HEK293 (cell line): ENCODE data around the gene CDKAL1.
A peak's percentile ranks its signal among the peaks of the same experiment; 100 is the strongest.

Experiments used
- CTCF ChIA-PET: fragments of 350-600 bp; formaldehyde crosslinking; extraction: SDS; loops from one replicate; lab custom pipeline; 2021; ENCODE audit warnings: antibody characterized with exemption; lab: Yijun Ruan, JAX
- POLR2A ChIA-PET: fragments of 300-600 bp; formaldehyde crosslinking; extraction: SDS; loops from one replicate; lab custom pipeline; 2020; ENCODE audit warnings: antibody characterized with exemption, inconsistent platforms; lab: Yijun Ruan, JAX
- H3K27ac ChIP-seq: fragments of 200-500 bp; sonication (Bioruptor generic); 2 replicates; pipeline ENCODE4 v1.5.1; 2014; ENCODE audit warnings: low read depth, low read length, control low read depth, inconsistent platforms; ENCODE audit errors: extremely low read depth
- H3K36me3 ChIP-seq, 2 experiments: fragments of 200-500 bp in 1 of 2; sonication (Bioruptor generic) in 1 of 2; 1 replicate in 1 of 2; 2 replicates in 1 of 2; pipeline ENCODE4 v1.5.1; 2014 to 2017; ENCODE audit warnings: inconsistent platforms in 2 of 2, low read length in 2 of 2; ENCODE audit not compliant: control insufficient read depth in 2 of 2, insufficient read depth in 1 of 2
- H3K4me1 ChIP-seq: fragments of 200-500 bp; sonication (Bioruptor generic); 2 replicates; pipeline ENCODE4 v1.5.1; 2014; ENCODE audit warnings: mild to moderate bottlenecking, low read length, inconsistent platforms; ENCODE audit not compliant: control insufficient read depth, insufficient read depth
- H3K4me3 ChIP-seq: 2 replicates; pipeline ENCODE4 v1.5.1; 2011; ENCODE audit warnings: low read depth, mild to moderate bottlenecking, control low read depth, low read length, moderate library complexity
- H3K9me3 ChIP-seq: fragments of 200-500 bp; sonication (Bioruptor generic); 2 replicates; pipeline ENCODE4 v1.5.1; 2014; ENCODE audit warnings: low read depth, low read length, inconsistent platforms; ENCODE audit not compliant: control insufficient read depth, insufficient read depth
- FEZF1 ChIP-seq: fragments of 450-650 bp; formaldehyde crosslinking; IDR thresholded peaks from 2 replicates; pipeline ENCODE4 v1.5.1; 2016; ENCODE audit warnings: missing biosample characterization, missing genetic modification characterization
- PRDM6 ChIP-seq: fragments of 450-650 bp; formaldehyde crosslinking; IDR thresholded peaks from 2 replicates; pipeline ENCODE4 v1.5.1; 2017; ENCODE audit warnings: missing biosample characterization, missing genetic modification characterization
- ZNF10 ChIP-seq: fragments of 450-650 bp; formaldehyde crosslinking; IDR thresholded peaks from 2 replicates; pipeline ENCODE4 v1.5.1; 2017; ENCODE audit warnings: missing biosample characterization, missing genetic modification characterization
- ZNF112 ChIP-seq: fragments of 450-650 bp; formaldehyde crosslinking; IDR thresholded peaks from 2 replicates; pipeline ENCODE4 v1.5.0; 2017; ENCODE audit warnings: missing biosample characterization, missing genetic modification characterization
- ZNF16 ChIP-seq: fragments of 450-650 bp; formaldehyde crosslinking; IDR thresholded peaks from 2 replicates; pipeline ENCODE4 v1.5.1; 2016; ENCODE audit warnings: low read depth, missing biosample characterization, missing genetic modification characterization
- ZNF248 ChIP-seq: fragments of 450-650 bp; formaldehyde crosslinking; IDR thresholded peaks from 2 replicates; pipeline ENCODE4 v1.5.1; 2017; ENCODE audit warnings: missing biosample characterization, missing genetic modification characterization
- ZNF266 ChIP-seq: fragments of 450-650 bp; formaldehyde crosslinking; IDR thresholded peaks from 2 replicates; pipeline ENCODE4 v1.5.1; 2016; ENCODE audit warnings: missing biosample characterization, missing genetic modification characterization, low read depth
- ZNF529 ChIP-seq: fragments of 450-650 bp; formaldehyde crosslinking; IDR thresholded peaks from 2 replicates; pipeline ENCODE4 v1.5.1; 2017; ENCODE audit warnings: missing genetic modification characterization, missing biosample characterization; ENCODE audit not compliant: insufficient replicate concordance
- ZNF560 ChIP-seq: fragments of 450-650 bp; formaldehyde crosslinking; IDR thresholded peaks from 2 replicates; pipeline ENCODE4 v1.5.1; 2017; ENCODE audit warnings: missing biosample characterization, missing genetic modification characterization, borderline replicate concordance
- ZNF610 ChIP-seq: fragments of 450-650 bp; formaldehyde crosslinking; IDR thresholded peaks from 2 replicates; pipeline ENCODE4 v1.5.1; 2016; ENCODE audit warnings: missing biosample characterization, missing genetic modification characterization, borderline replicate concordance
- ZNF639 ChIP-seq: fragments of 450-650 bp; formaldehyde crosslinking; IDR thresholded peaks from 2 replicates; pipeline ENCODE4 v1.5.1; 2016; ENCODE audit warnings: missing biosample characterization, missing genetic modification characterization

The CDKAL1 gene

GRCh38 chr6:21103626-21104224 lies 569.5 kb downstream of the CDKAL1 start (continued):
- TF ChIP-seq ZNF639 (tag by site-specific recombination) (no peak), ZNF266 (tag by site-specific recombination) (no peak)
- TF ChIP-seq, all 188 proteins: peak for 6

GRCh38 chr6:21104288-21104687 lies 570.0 kb downstream of the CDKAL1 start:
- CTCF ChIA-PET = no interaction called here
- TF ChIP-seq ZNF16 (tag by site-specific recombination) (no peak), ZNF112 (no peak), ZNF610 (tag by site-specific recombination) (no peak)
- Histone ChIP-seq H3K36me3 (no peaks in the 10 kb centered on the region), H3K27ac (no peak overlapping the region), H3K4me1 (peaks cover 6% of the 10 kb centered on the region; the same call in 1 of the 2 replicates), H3K9me3 (no peaks in the 10 kb centered on the region), H3K4me3 (no peak overlapping the region)
- POLR2A ChIA-PET = no interaction called here

- no peaks in the 10 kb centered on the region for H3K9me3 ChIP-seq
- no peak overlapping the region for H3K4me3 ChIP-seq
- no peak overlapping the region for H3K27ac ChIP-seq
- no peaks in the 10 kb centered on the region for H3K36me3 ChIP-seq
- POLR2A ChIA-PET = no interaction called here
- CTCF ChIA-PET = interaction anchor here (0.6 kb wide), 1 partner anchor 166 kb away, joined by 3 read pairs; no protein-coding TSS in a partner anchor
- TF ChIP-seq ZNF248 (tag by site-specific recombination) = no peak
- TF ChIP-seq ZNF529 (tag by site-specific recombination) = no peak
- no peak for TF ChIP-seq ZNF10 (tag by site-specific recombination)
- peaks cover 6% of the 10 kb centered on the region; the same call in 1 of the 2 replicates for H3K4me1 ChIP-seq
These were observed 573.5 kb downstream of the CDKAL1 start for GRCh38 chr6:21107796-21108195.

GRCh38 chr6:21109391-21110178 lies 575.3 kb downstream of the CDKAL1 start:
- CTCF ChIA-PET = interaction anchor here (0.6 kb wide), 2 partner anchors 17 to 1194 kb away, joined by 3 to 4 read pairs; no protein-coding TSS in a partner anchor

More at GRCh38 chr6:21109391-21110178, 575.3 kb downstream of the CDKAL1 start:
- no peaks in the 10 kb centered on the region for H3K9me3 ChIP-seq
- POLR2A ChIA-PET = interaction anchor here (0.9 kb wide), 1 partner anchor 484 kb away, joined by 4 read pairs; the partner anchor contains the start of gene SOX4
- no peaks in the 10 kb centered on the region; the same call in 1 of the 2 replicates for H3K4me1 ChIP-seq
- no peak for TF ChIP-seq FEZF1 (tag by site-specific recombination)
- TF ChIP-seq ZNF560 (tag by site-specific recombination) = no peak
- TF ChIP-seq PRDM6 = peak; percentile 77
- TF ChIP-seq, all 188 proteins: peak for 1
- Histone ChIP-seq H3K4me3 (no peak overlapping the region), H3K36me3 (no peaks in the 10 kb centered on the region), H3K27ac (no peak overlapping the region)
